ENCODE measurements around the gene VSIG8. TPM values are rescaled to one million over a fixed set of nuclear protein-coding genes. Genes with fewer than 3 reads are reported as not detected.

VSIG8 gene
- total and polyA plus RNA-seq, 2 of the 4 experiments (the other 2 are of a cell fraction): not detected

DNA sequence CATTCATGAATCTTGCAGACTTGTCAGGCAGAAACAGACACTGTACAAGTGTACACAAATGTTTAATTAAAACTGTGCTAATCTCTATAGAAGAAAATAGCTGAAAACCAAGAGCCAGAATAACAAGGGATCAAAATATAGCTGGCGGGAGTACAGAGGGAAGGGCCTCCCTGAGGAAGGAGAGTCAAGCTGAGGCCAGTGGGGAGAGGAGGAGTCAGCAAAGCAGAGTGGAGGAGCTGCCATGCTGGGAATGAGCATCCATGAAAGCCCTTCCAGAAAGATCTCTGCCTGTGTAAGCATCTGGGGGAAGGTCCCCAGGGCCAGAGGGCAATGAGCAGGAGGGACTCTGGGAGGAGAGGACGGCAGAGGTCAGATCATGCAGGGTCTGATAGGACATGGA, 20.7 kb downstream of the VSIG8 start:
- POLR2A ChIA-PET (ENCODE audit: unreplicated experiment): interaction anchor here (0.8 kb wide), 1 partner anchor 12 kb away, joined by 3 read pairs; no protein-coding TSS in a partner anchor
- ATAC-seq (ENCODE audit: low read depth): no peak

More for the DNA sequence above, 20.7 kb downstream of the VSIG8 start:
- no peak overlapping the region for H2AFZ ChIP-seq (replicated peaks; ENCODE audit: low read length, poor library complexity)
- H3K36me3 ChIP-seq (ENCODE audit: control insufficient read depth, insufficient read depth, low read length): no peaks in the 10 kb centered on the region
- H3K4me3 ChIP-seq (ENCODE audit: insufficient read depth, low read depth, low read length): no peak overlapping the region
- no peak for DNase-seq
- no CpG with 5 or more reads among the region's 2 CpGs for WGBS, 2 experiments (ENCODE audit: extremely low coverage in 2 of 2, insufficient read length in 1 of 2)
- H3K14ac ChIP-seq (replicated peaks; ENCODE audit: low read depth, low read length): no peak overlapping the region
- no peak overlapping the region for H3K4ac ChIP-seq (ENCODE audit: low read depth, low read length)
- H3K23ac ChIP-seq (ENCODE audit: low read depth, low read length): no peak overlapping the region
- H3K9ac ChIP-seq (ENCODE audit: low read depth, low read length): no peak overlapping the region
- H3K9me1 ChIP-seq (ENCODE audit: insufficient read depth, low read length): peaks cover 2% of the 10 kb centered on the region; the same call in 1 of the 2 replicates
- dilution Hi-C loops (cut with HindIII; ENCODE audit: low sequenced_read_pairs, unreplicated experiment): no loop called here
- no peak overlapping the region for H2AK9ac ChIP-seq (replicated peaks; ENCODE audit: low read depth, low read length, poor library complexity)
- no peak overlapping the region for H2BK120ac ChIP-seq (ENCODE audit: low read depth, low read length)
- no peaks in the 10 kb centered on the region for H3K9me3 ChIP-seq (ENCODE audit: control insufficient read depth, insufficient read depth, low read length)
- intact Hi-C loops (cut with micrococcal nuclease): no loop called here
- CTCF ChIA-PET: no interaction called here
- H3K27me3 ChIP-seq (ENCODE audit: control insufficient read depth, insufficient read depth, low read length): no peaks in the 10 kb centered on the region; the same call in 1 of the 2 replicates
- H2BK15ac ChIP-seq (ENCODE audit: low read depth, low read length): no peak overlapping the region
- no peak overlapping the region for H3K56ac ChIP-seq (ENCODE audit: extremely low read depth, insufficient read depth, low read length)
- in situ Hi-C loops (cut with MboI; ENCODE audit: low sequenced_read_pairs): no loop called here
- no peak overlapping the region for H2AK5ac ChIP-seq (ENCODE audit: low read depth, low read length)
- H2BK5ac ChIP-seq (ENCODE audit: low read depth, low read length, poor library complexity, severe bottlenecking): no peak overlapping the region
- no peaks in the 10 kb centered on the region for H3K79me1 ChIP-seq (ENCODE audit: low read depth in 1 of 2, low read length in 2 of 2)
- no TSS peak for BruUV-seq (replicated peaks)
- H4K20me1 ChIP-seq (ENCODE audit: insufficient read depth, low read length): no peaks in the 10 kb centered on the region
- H3K4me1 ChIP-seq (ENCODE audit: control insufficient read depth, insufficient read depth, low read length): no peaks in the 10 kb centered on the region; the same call in 1 of the 2 replicates
- no peak overlapping the region for H3K4me2 ChIP-seq (ENCODE audit: low read depth, low read length)
- H3K18ac ChIP-seq (ENCODE audit: low read depth, low read length): no peak overlapping the region
- no peak overlapping the region for H4K91ac ChIP-seq (ENCODE audit: insufficient read depth, low read depth, low read length)
- no peak overlapping the region for H3K27ac ChIP-seq (ENCODE audit: insufficient read depth, low read length)
- no peak overlapping the region for H4K5ac ChIP-seq (ENCODE audit: low read depth, low read length)
- no peak overlapping the region for H2BK20ac ChIP-seq (ENCODE audit: low read depth, low read length)
- TF ChIP-seq, protein P1, sequence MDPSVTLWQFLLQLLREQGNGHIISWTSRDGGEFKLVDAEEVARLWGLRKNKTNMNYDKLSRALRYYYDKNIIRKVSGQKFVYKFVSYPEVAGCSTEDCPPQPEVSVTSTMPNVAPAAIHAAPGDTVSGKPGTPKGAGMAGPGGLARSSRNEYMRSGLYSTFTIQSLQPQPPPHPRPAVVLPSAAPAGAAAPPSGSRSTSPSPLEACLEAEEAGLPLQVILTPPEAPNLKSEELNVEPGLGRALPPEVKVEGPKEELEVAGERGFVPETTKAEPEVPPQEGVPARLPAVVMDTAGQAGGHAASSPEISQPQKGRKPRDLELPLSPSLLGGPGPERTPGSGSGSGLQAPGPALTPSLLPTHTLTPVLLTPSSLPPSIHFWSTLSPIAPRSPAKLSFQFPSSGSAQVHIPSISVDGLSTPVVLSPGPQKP (IDR thresholded peaks at IDR 0.05; ENCODE audit: borderline replicate concordance, low read depth, low read length): no peak
- TF ChIP-seq RCOR1 (IDR thresholded peaks at IDR 0.05; ENCODE audit: insufficient replicate concordance, low read length): no peak
- no peak for TF ChIP-seq RAD21 (IDR thresholded peaks at IDR 0.05; ENCODE audit: low read length)
- no peak for TF ChIP-seq NFE2L2 (IDR thresholded peaks at IDR 0.05; ENCODE audit: low read depth, low read length)
- TF ChIP-seq RFX5 (IDR thresholded peaks at IDR 0.05; ENCODE audit: low read depth, low read length): no peak
- TF ChIP-seq MAFK (IDR thresholded peaks at IDR 0.05; ENCODE audit: low read depth, low read length): no peak
- TF ChIP-seq CEBPB (IDR thresholded peaks at IDR 0.05; ENCODE audit: low read depth, low read length): no peak
- TF ChIP-seq POLR2A (IDR thresholded peaks at IDR 0.05; ENCODE audit: low read depth, low read length): no peak
- TF ChIP-seq, protein P2, sequence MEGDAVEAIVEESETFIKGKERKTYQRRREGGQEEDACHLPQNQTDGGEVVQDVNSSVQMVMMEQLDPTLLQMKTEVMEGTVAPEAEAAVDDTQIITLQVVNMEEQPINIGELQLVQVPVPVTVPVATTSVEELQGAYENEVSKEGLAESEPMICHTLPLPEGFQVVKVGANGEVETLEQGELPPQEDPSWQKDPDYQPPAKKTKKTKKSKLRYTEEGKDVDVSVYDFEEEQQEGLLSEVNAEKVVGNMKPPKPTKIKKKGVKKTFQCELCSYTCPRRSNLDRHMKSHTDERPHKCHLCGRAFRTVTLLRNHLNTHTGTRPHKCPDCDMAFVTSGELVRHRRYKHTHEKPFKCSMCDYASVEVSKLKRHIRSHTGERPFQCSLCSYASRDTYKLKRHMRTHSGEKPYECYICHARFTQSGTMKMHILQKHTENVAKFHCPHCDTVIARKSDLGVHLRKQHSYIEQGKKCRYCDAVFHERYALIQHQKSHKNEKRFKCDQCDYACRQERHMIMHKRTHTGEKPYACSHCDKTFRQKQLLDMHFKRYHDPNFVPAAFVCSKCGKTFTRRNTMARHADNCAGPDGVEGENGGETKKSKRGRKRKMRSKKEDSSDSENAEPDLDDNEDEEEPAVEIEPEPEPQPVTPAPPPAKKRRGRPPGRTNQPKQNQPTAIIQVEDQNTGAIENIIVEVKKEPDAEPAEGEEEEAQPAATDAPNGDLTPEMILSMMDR (conservative IDR thresholded peaks at IDR 0.05; ENCODE audit: low read depth, low read length): no peak
- TF ChIP-seq BHLHE40 (IDR thresholded peaks at IDR 0.05; ENCODE audit: low read depth, low read length): no peak
- no peak for TF ChIP-seq MAZ (IDR thresholded peaks at IDR 0.05; ENCODE audit: borderline replicate concordance, low read depth, low read length)
- TF ChIP-seq SMC3 (IDR thresholded peaks at IDR 0.05; ENCODE audit: low read depth, low read length): no peak
- TF ChIP-seq CHD1 (IDR thresholded peaks at IDR 0.05; ENCODE audit: low read depth, low read length): no peak
- no peak for TF ChIP-seq FOS (IDR thresholded peaks at IDR 0.05; ENCODE audit: low read depth, low read length)
- no peak for TF ChIP-seq MXI1 (IDR thresholded peaks at IDR 0.05; ENCODE audit: borderline replicate concordance, low read depth, low read length)
- TF ChIP-seq, protein P3, sequence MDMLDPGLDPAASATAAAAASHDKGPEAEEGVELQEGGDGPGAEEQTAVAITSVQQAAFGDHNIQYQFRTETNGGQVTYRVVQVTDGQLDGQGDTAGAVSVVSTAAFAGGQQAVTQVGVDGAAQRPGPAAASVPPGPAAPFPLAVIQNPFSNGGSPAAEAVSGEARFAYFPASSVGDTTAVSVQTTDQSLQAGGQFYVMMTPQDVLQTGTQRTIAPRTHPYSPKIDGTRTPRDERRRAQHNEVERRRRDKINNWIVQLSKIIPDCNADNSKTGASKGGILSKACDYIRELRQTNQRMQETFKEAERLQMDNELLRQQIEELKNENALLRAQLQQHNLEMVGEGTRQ (IDR thresholded peaks at IDR 0.05; ENCODE audit: low read depth, low read length): no peak
- no peak overlapping the region for H4K8ac ChIP-seq (ENCODE audit: low read depth in 2 of 2, low read length in 2 of 2)

Data from IMR-90 (cell line).